K562 (cell line): ENCODE data around the gene RXRA. TPM values are rescaled to one million over a fixed set of nuclear protein-coding genes. Genes with fewer than 3 reads are reported as not detected.
A peak's percentile ranks its signal among the peaks of the same experiment; 100 is the strongest.

Experiments used
- ARID1B ChIP-seq: fragments of 450-650 bp; IDR thresholded peaks from 2 replicates; pipeline ENCODE4 v1.6.1; 2016; ENCODE audit warnings: antibody characterized with exemption, mild to moderate bottlenecking, inconsistent platforms
- C11orf30 ChIP-seq: fragments of 450-650 bp; IDR thresholded peaks from 2 replicates; pipeline ENCODE4 v1.6.1; 2016; ENCODE audit warnings: low read depth, mild to moderate bottlenecking
- CBFA2T3 ChIP-seq: fragments of 450-650 bp; IDR thresholded peaks from 2 replicates; pipeline ENCODE4 v1.6.1; 2017
- CCNT2 ChIP-seq: IDR thresholded peaks from 2 replicates; pipeline ENCODE4 v1.6.1; 2011; ENCODE audit warnings: borderline replicate concordance, low read depth, mild to moderate bottlenecking, moderate library complexity, mixed read lengths, low read length; ENCODE audit not compliant: insufficient read length; ENCODE audit errors: extremely low read depth
- DPF2 ChIP-seq: fragments of 450-650 bp; IDR thresholded peaks from 2 replicates; pipeline ENCODE4 v1.6.1; 2016
- E2F3 ChIP-seq: fragments of 250-450 bp; sonication (Bioruptor Pico); IDR thresholded peaks from 2 replicates; pipeline ENCODE4 v1.4.0; 2020; ENCODE audit warnings: mild to moderate bottlenecking
- EP300 ChIP-seq: IDR thresholded peaks from 2 replicates; pipeline ENCODE4 v1.6.1; 2012; ENCODE audit warnings: low read length, improper control_type of control experiment
- HDAC2 ChIP-seq: fragments of 450-650 bp; IDR thresholded peaks from 2 replicates; pipeline ENCODE4 v1.6.1; 2016; ENCODE audit warnings: mild to moderate bottlenecking
- MXI1 ChIP-seq: IDR thresholded peaks from 2 replicates; pipeline ENCODE4 v1.6.1; 2011; ENCODE audit warnings: low read depth, mild to moderate bottlenecking, improper control_type of control experiment, low read length
- NFE2L1 ChIP-seq: fragments of 450-650 bp; IDR thresholded peaks from 2 replicates; pipeline ENCODE4 v1.6.1; 2016; ENCODE audit warnings: missing genetic modification characterization, low read depth, mild to moderate bottlenecking, missing compliant biosample characterization, moderate library complexity, borderline replicate concordance
- RCOR1 ChIP-seq, 2 experiments: IDR thresholded peaks; 2 replicates each; pipeline ENCODE4 v1.6.1; 2012; ENCODE audit warnings: low read depth in 2 of 2, low read length in 2 of 2, borderline replicate concordance in 1 of 2, improper control_type of control experiment in 1 of 2
- RFX1 ChIP-seq: fragments of 450-650 bp; IDR thresholded peaks from 2 replicates; pipeline ENCODE4 v1.6.1; 2016; ENCODE audit warnings: mild to moderate bottlenecking, moderate library complexity
- SRF ChIP-seq, 2 experiments: fragments of 250-450, 450-650 bp in 1 of 2; sonication (Bioruptor Pico) in 1 of 2; sonication (generic) in 1 of 2; formaldehyde crosslinking; IDR thresholded peaks; 2 replicates each; pipeline versions ENCODE4 v1.5.0 to v1.5.1; 2020 to 2022; ENCODE audit warnings: mild to moderate bottlenecking in 1 of 2, missing genetic modification reagents in 1 of 2
- SRSF7 ChIP-seq: fragments of 200-400 bp; formaldehyde crosslinking; optimal IDR thresholded peaks from 2 replicates; pipeline ENCODE3; 2017; ENCODE audit warnings: mild to moderate bottlenecking, low read depth, low read length
- TBP ChIP-seq: optimal IDR thresholded peaks from 2 replicates; pipeline ENCODE3; 2011; ENCODE audit warnings: low read depth, low read length, improper control_type of control experiment
- TRIM24 ChIP-seq, 2 experiments: fragments of 450-650 bp; IDR thresholded peaks; 2 replicates each; pipeline ENCODE4 v1.6.1; 2016
- polyA plus RNA-seq, 8 experiments: library from polyadenylated mRNA; depleted of rRNA in 4 of 8; stranded (reverse) in 5 of 8; unstranded in 3 of 8; fragments of >200 nt; fragmentation: Nextera tagmentation in 2 of 8; fragmentation: Illumina TruSeq in 1 of 8; extraction: Ambion mirVana in 2 of 8; extraction: Trizol in 1 of 8; gene quantifications; 2 replicates each; pipeline versions ENCODE4 v1.2.1 to v1.2.3, GENCODE V29; 2011 to 2014; ENCODE audit warnings: inconsistent platforms in 1 of 8, missing spikeins in 1 of 8
- total RNA-seq, 7 experiments: library from RNA; depleted of rRNA in 6 of 7; stranded (reverse); fragments of >200 nt in 6 of 7; fragmentation: Illumina TruSeq in 2 of 7; extraction: Trizol in 2 of 7; gene quantifications; 2 replicates each; pipeline versions ENCODE4 v1.2.1 to v1.2.3, GENCODE V29; 2011 to 2021; ENCODE audit warnings: low replicate concordance in 1 of 7
- TF ChIP-seq, protein P1 (sequence below): fragments of 450-650 bp; IDR thresholded peaks from 2 replicates; pipeline ENCODE4 v1.6.1; 2017; ENCODE audit warnings: antibody characterized with exemption, mild to moderate bottlenecking
- TF ChIP-seq, protein P2 (sequence below): fragments of 200-400 bp; formaldehyde crosslinking; IDR thresholded peaks from 2 replicates; pipeline ENCODE4 v1.6.1; 2017; ENCODE audit warnings: mild to moderate bottlenecking, low read depth, low read length, moderate library complexity

The RXRA gene
- total and polyA plus RNA-seq, 9 of the 15 experiments (the other 6 are each of a cell fraction or from before 2014, with no cell fraction given): 0.35 to 23.6 (median 4.6) TPM

DNA sequence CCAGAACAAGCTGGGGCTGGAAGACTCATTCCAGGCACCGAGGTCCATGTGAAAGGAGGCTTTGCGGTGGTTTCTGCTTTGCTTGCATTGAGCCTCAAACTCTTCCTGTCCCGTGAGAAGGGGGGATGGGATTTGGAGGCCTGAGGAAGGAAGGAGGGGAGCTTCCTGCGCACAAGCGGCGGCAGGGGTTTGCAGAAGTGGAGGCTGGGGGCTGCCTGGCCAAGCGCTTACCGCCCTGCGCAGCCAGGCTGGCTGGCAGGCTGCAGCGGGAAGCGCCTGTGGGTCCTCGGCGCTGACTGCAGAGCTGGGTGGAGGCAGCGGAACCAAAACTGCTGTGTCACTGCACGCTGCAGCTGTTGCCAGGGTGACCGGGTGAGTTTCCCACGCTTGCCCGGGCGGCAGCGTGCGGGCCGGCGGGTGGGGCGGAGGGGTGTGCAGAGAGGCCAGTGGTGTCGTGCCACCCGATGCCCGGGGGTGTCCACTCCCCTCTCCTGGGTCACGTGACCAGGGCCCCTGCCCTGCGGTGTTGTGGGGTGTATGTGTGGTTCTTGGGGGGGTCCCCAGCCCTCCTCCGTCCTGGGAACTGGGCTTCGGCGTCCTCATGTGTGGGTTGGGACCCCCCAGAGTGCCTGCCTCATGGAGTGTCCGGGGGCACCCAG, 81.0 kb downstream of the RXRA start (continued):
- TF ChIP-seq, protein P1, sequence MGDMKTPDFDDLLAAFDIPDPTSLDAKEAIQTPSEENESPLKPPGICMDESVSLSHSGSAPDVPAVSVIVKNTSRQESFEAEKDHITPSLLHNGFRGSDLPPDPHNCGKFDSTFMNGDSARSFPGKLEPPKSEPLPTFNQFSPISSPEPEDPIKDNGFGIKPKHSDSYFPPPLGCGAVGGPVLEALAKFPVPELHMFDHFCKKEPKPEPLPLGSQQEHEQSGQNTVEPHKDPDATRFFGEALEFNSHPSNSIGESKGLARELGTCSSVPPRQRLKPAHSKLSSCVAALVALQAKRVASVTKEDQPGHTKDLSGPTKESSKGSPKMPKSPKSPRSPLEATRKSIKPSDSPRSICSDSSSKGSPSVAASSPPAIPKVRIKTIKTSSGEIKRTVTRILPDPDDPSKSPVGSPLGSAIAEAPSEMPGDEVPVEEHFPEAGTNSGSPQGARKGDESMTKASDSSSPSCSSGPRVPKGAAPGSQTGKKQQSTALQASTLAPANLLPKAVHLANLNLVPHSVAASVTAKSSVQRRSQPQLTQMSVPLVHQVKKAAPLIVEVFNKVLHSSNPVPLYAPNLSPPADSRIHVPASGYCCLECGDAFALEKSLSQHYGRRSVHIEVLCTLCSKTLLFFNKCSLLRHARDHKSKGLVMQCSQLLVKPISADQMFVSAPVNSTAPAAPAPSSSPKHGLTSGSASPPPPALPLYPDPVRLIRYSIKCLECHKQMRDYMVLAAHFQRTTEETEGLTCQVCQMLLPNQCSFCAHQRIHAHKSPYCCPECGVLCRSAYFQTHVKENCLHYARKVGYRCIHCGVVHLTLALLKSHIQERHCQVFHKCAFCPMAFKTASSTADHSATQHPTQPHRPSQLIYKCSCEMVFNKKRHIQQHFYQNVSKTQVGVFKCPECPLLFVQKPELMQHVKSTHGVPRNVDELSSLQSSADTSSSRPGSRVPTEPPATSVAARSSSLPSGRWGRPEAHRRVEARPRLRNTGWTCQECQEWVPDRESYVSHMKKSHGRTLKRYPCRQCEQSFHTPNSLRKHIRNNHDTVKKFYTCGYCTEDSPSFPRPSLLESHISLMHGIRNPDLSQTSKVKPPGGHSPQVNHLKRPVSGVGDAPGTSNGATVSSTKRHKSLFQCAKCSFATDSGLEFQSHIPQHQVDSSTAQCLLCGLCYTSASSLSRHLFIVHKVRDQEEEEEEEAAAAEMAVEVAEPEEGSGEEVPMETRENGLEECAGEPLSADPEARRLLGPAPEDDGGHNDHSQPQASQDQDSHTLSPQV: peak; percentile 38; the same call in 1 of the 2 replicates
- peak; percentile 21 for TF ChIP-seq TBP
- peak; percentile 43; the same call in 1 of the 2 replicates for TF ChIP-seq EP300
- TF ChIP-seq MXI1: peak; percentile 95
- TF ChIP-seq E2F3 (CRISPR knock-in tag): peak; percentile 19; the same call in 1 of the 2 replicates
- peak; percentile 72 for TF ChIP-seq ARID1B
- TF ChIP-seq CBFA2T3: 0 out of 2 replicates have a peak, but pooled peaks have one; percentile 18
- TF ChIP-seq CCNT2: peak; percentile 63
- peak in 1 of 2 experiments; percentile 73; a peak in 1 of 4 replicates for TF ChIP-seq RCOR1 (IDR thresholded peaks at IDR 0.05; ENCODE audit: borderline replicate concordance in 1 of 2, low read depth in 2 of 2, low read length in 2 of 2)
- TF ChIP-seq TRIM24 (IDR thresholded peaks at IDR 0.05): 0 out of 4 replicates have a peak, but pooled peaks of 1 of the 2 experiments have one; percentile 47
- TF ChIP-seq C11orf30: peak; percentile 98
- peak; percentile 95 for TF ChIP-seq RFX1
- no peak for TF ChIP-seq SRSF7
- peak; percentile 55 for TF ChIP-seq HDAC2
- TF ChIP-seq, protein P2, sequence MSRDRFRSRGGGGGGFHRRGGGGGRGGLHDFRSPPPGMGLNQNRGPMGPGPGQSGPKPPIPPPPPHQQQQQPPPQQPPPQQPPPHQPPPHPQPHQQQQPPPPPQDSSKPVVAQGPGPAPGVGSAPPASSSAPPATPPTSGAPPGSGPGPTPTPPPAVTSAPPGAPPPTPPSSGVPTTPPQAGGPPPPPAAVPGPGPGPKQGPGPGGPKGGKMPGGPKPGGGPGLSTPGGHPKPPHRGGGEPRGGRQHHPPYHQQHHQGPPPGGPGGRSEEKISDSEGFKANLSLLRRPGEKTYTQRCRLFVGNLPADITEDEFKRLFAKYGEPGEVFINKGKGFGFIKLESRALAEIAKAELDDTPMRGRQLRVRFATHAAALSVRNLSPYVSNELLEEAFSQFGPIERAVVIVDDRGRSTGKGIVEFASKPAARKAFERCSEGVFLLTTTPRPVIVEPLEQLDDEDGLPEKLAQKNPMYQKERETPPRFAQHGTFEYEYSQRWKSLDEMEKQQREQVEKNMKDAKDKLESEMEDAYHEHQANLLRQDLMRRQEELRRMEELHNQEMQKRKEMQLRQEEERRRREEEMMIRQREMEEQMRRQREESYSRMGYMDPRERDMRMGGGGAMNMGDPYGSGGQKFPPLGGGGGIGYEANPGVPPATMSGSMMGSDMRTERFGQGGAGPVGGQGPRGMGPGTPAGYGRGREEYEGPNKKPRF: no peak
- peak; percentile 62; the same call in 1 of the 2 replicates for TF ChIP-seq DPF2
- peak; percentile 80 for TF ChIP-seq NFE2L1 (tag)
- TF ChIP-seq SRF (CRISPR knock-in tag; IDR thresholded peaks at IDR 0.05): peak in 1 of 2 experiments; percentile 78; a peak in 1 of 4 replicates
